Liver (tissue), 3 donors: ENCODE data around the gene FAM185A.

Experiments
- CTCF ChIP-seq: fragments of 150-350 bp; IDR thresholded peaks from 2 replicates; pipeline ENCODE4 v1.5.1; 2017; ENCODE audit warnings: improper control_type of control experiment, low read depth, low read length; ENCODE audit not compliant: missing input control
- GABPA ChIP-seq, 2 donors: IDR thresholded peaks in 1 of 2; conservative IDR thresholded peaks in 1 of 2; 2 replicates each; pipeline ENCODE4 v1.6.1; 2016; ENCODE audit warnings: antibody characterized with exemption in 2 of 2, mild to moderate bottlenecking in 1 of 2, moderate library complexity in 1 of 2
- JUND ChIP-seq, 2 donors: IDR thresholded peaks; 2 replicates each; pipeline ENCODE4 v1.6.1; 2016; ENCODE audit warnings: antibody characterized with exemption in 2 of 2
- RXRA ChIP-seq, 2 donors: IDR thresholded peaks; 2 replicates each; pipeline ENCODE4 v1.6.1; 2017 to 2018; ENCODE audit warnings: antibody characterized with exemption in 2 of 2, mild to moderate bottlenecking in 1 of 2
- SP1 ChIP-seq: IDR thresholded peaks from 2 replicates; pipeline ENCODE4 v1.6.1; 2018; ENCODE audit warnings: antibody characterized with exemption, mild to moderate bottlenecking
- TAF1 ChIP-seq: conservative IDR thresholded peaks from 2 replicates; pipeline ENCODE4 v1.6.1; 2016; ENCODE audit warnings: antibody characterized with exemption, mild to moderate bottlenecking
- YY1 ChIP-seq: IDR thresholded peaks from 2 replicates; pipeline ENCODE4 v1.6.1; 2016; ENCODE audit warnings: antibody characterized with exemption, mild to moderate bottlenecking
- TF ChIP-seq, protein P1 (sequence below): IDR thresholded peaks from 2 replicates; pipeline ENCODE4 v1.6.1; 2016; ENCODE audit warnings: antibody characterized with exemption
- TF ChIP-seq, protein P2 (sequence below): IDR thresholded peaks from 2 replicates; pipeline ENCODE4 v1.6.1; 2016; ENCODE audit warnings: antibody characterized with exemption, mild to moderate bottlenecking
- donor health status: healthy.
- donor health status: healthy.

GRCh38 chr7:102834999-102835398 lies 86.2 kb downstream of the FAM185A start:
- TF ChIP-seq, protein P1, sequence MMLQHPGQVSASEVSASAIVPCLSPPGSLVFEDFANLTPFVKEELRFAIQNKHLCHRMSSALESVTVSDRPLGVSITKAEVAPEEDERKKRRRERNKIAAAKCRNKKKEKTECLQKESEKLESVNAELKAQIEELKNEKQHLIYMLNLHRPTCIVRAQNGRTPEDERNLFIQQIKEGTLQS: no peak
- TF ChIP-seq CTCF (no peak), JUND (IDR thresholded peaks at IDR 0.05) (no peak), YY1 (no peak), GABPA (IDR thresholded peaks at IDR 0.05 in 1 of 2, conservative IDR thresholded peaks at IDR 0.05 in 1 of 2) (no peak), SP1 (no peak), RXRA (IDR thresholded peaks at IDR 0.05) (no peak), TAF1 (no peak)
- TF ChIP-seq, protein P2, sequence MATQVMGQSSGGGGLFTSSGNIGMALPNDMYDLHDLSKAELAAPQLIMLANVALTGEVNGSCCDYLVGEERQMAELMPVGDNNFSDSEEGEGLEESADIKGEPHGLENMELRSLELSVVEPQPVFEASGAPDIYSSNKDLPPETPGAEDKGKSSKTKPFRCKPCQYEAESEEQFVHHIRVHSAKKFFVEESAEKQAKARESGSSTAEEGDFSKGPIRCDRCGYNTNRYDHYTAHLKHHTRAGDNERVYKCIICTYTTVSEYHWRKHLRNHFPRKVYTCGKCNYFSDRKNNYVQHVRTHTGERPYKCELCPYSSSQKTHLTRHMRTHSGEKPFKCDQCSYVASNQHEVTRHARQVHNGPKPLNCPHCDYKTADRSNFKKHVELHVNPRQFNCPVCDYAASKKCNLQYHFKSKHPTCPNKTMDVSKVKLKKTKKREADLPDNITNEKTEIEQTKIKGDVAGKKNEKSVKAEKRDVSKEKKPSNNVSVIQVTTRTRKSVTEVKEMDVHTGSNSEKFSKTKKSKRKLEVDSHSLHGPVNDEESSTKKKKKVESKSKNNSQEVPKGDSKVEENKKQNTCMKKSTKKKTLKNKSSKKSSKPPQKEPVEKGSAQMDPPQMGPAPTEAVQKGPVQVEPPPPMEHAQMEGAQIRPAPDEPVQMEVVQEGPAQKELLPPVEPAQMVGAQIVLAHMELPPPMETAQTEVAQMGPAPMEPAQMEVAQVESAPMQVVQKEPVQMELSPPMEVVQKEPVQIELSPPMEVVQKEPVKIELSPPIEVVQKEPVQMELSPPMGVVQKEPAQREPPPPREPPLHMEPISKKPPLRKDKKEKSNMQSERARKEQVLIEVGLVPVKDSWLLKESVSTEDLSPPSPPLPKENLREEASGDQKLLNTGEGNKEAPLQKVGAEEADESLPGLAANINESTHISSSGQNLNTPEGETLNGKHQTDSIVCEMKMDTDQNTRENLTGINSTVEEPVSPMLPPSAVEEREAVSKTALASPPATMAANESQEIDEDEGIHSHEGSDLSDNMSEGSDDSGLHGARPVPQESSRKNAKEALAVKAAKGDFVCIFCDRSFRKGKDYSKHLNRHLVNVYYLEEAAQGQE: no peak
